MV-4-11 (cell line): Measurements from ENCODE around the gene UQCC2.

Source experiments
- DNase-seq: peaks from one replicate; lab custom pipeline; 2025; lab: John Stamatoyannopoulos, UW

Gene UQCC2

DNA sequence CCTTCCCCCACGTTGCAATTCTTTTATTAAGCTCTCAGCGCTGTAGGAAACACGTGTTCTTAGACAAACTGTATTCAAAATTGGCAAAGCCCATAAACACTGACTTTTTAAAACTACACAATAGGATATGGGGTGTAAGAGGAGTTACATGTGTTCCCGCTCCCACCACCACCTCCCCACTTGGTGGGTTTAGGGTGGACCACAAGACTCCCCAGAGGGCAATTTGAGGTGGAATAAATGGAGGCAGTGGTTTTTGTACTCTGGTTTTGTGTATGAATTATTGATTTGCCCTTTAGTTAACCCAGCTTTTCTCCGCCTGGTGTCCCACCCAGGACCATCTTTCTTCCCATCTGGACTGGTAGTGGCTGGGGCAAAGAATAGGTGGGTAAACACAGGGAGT is 3.7 kb downstream of the UQCC2 start:
- DNase-seq, result no peak

DNA sequence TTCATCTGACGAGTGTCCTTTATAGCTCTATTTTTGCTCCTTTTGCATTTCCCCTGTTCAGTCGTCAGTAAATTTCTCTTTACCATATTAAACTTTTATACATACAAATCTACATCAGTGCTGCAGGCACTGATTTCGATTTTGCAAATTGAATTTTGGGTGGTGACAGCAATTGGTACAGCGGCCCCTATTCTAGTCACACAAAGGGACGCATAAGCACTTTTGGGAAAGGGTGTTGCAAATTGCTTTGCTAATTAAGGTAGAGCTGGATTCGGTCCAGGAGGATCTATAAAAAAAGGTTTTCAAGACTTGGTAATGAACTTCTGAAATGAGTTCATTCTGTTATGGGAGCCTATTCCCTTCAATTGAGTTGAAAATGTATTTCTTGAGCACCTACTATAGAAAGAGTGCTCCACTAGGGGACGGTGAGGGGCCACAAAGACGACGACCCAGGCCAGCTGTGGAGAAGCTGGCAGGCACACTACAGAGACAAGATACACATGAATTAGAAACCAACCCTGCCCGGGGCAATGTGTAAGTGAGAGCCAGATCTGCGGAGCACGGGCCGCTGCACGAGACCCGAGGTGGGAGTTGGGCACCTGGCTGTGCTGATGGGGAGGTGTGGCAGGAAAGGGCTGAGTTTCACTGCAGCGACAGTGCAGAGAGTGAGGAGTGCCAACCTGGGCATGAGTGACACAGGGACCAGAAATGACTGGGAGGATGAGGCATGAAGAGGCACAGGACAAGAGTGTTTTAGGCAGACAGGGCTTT is 5.4 kb downstream of the UQCC2 start:
- DNase-seq, result no peak

DNA sequence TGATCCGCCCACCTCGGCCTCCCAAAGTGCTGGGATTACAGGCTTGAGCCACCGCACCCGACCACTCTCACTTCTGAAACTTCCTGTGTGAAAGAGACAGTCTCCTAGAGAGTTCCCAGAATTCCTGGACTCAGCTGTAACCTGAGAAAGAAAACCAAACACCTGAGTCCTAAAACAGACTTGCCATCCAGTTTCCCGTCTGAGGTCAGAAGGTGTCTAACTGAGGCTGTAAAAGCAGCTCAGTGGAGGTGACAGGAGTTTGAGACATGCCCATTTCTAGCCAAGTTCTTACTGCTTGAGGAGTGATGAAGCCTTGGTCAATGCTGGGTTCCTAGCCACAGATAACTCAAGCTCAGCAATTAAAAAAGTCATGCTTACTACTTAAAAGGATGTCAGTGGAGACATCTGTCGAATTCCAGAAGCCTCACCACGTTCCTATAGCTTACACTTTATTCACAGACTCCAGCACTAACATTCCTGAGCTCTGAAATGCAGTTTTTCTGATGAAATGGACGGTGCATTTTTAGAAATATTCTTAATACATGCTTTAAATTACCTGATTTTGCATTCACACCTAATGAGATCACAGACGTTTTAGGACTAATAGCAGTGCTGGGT is 6.1 kb downstream of the UQCC2 start:
- no peak for DNase-seq

DNA sequence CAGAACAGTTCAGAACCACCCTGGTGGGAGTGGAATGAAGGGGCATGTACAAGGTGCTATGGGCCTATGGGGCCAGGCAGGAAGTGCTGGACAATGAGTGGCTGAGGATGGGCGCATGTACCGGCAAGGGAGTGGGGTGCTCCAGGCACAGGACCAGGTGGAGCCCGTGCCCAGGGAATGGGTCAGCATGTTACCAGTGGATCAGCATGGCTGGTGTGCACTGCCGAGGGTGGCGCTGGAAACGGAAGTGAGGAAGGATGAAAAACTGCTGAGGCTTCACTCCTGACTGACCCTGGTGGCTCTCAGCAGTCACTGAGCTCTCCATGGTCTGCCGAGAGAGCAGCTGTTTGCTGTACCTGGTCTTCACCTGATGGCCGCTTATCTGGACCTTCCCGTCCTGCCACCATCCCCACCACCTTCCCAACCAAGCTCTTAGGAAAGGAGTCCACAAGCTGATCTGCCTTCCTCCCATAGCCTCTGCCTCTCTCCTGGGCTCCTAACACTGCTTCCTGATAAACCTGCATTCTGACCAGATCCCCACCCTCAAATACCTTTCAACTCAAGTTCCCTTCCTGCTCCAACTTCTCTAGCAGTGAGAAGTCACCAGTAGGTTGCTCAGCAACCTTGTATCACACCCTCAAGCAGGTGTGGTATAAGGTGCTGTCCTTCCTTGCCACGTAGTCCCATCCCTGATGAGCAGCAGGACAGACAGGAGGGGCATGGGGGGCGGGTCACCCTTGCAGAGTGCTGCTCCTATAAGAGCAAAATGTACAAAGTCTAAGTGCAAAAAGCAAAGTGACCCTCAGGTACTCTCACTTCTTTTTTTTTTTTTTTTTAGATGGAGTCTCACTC is 7.1 kb downstream of the UQCC2 start:
- peak; percentile 42 for DNase-seq

DNA sequence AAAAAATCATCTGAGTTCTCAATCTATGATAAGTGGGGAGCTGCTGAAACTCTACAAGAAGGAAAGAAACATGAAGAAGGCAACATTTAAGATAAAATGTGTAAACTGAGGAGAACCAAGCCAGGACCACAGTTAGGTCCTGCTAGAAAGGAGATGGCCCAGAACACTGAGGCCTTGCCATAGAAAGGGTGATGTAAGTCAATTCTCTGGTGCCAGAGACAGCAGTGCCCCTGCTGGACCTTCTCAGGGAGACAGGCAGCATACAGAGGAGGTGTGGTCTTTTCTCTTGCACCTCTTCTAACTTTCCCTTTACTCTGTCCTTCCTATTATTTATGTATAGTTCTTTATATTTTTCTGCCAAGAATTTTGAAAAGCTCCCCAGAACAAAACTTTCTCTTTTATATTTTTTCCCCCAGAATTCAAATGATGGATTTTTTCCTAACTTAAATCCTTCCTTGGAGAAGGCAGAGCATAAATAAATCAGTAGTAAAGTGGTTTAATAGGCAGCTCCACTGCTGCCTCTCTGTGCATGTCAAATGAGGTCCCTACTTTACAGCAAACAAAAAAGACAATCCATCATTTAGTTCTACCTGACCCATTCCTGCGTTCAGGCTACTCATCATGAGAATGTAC is 9.0 kb downstream of the UQCC2 start:
- peak; percentile 54 for DNase-seq

DNA sequence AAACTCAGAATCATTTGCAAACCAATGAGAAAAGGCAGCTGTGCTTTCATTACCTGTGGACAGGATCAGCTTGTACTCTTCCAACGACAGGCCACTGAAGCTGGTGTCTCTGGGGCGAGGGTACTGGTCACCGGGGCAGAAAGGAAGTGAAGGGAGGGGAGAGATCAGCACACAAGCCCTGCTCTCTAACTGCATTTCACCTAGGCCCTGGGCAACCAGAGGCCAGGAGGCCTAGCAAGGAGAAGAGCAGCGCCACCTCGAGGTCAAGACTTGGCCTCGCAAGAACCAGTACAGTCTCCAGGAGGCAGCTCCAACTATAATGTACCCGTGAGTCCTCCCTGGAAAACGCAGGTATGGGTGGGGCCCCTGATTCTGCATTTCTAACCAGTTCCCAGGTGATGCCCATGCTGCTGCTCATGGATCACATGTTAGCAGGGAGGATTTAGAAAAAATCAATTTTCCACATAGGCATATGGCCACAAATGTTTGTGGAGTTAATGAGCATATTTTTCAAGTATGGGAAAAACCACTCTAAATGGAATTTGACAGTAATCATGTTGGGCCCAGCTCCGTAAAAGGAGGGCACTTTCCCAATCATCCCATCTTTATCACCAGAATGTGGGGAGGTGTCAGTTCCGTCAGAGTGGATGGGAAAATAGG is 11.0 kb downstream of the UQCC2 start:
- peak; percentile 35 for DNase-seq

DNA sequence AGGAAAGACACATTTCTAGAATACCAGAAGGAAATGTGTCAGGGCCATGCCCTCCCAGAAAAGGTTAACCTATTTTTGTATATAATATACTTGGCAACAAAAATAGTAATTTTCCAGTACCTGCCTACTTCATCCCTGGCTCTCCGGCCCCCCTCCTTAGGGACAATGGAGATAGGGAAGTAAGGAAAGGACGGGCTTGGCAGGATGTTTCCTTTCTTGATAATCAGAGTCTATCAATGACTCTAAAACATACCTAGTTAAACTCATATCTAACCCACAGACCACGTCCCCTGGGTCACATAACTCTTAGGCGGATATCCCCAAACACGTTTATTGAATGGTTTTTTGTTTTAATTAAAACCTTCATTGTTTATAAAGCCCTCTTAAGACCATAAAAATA is 11.8 kb downstream of the UQCC2 start:
- DNase-seq, result no peak

DNA sequence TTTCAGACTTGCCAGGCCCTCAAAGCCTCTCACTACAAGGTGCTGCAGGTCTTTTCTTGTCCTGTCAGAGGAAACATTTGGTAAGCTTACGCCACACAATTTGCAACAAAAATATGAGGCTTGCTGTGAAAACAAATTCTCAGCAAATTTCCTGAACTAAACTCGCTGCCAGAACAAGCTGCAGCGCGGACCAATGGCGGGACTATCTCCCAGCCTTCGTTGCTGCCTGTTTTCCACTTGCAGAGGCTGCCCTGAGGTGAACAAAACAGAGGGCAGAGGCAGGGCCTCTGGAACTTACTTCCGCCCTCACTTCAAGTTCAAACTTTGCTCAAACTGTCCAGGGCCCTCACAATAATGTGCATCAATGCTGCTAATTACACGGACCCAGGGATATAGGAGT is 12.4 kb downstream of the UQCC2 start:
- no peak for DNase-seq

DNA sequence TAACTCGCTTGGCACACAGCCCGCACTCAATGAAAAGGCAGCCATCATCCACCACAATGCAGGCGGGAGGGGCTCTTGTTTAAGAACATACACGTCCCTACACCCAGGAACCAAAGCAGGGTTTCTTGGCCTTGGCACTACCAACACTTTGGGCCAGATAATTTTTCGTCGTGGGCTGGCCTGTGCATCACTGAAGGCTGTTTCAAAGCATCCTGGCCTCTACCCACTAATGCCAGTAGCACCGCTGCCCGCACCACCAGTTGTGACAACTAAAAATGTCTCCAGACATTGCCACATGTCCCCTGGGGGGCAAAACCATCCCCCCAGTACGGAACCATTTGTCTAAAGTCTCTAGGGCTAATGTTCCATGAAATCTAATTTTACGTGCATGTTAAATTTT is 13.0 kb downstream of the UQCC2 start:
- DNase-seq, result no peak

DNA sequence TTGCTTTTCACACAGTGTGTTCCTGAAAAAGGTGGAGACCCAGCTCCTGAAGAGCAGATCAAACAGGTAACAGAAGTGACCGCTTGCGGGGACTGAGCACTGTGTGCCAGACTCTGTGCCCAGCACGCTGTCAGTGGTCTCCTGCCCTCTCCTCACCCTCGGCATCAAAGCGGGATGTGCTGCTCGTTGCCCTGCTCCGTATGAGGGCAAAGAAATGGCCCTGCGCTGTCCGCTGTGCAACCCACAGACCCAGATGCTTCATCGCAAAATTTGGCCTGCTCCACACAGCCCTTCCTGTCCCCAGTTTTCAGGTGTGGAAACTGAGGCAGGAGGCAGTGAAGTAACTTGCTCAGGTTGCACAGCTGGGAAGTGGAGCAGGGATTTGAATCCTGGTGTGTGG is 13.7 kb downstream of the UQCC2 start:
- DNase-seq, result no peak

DNA sequence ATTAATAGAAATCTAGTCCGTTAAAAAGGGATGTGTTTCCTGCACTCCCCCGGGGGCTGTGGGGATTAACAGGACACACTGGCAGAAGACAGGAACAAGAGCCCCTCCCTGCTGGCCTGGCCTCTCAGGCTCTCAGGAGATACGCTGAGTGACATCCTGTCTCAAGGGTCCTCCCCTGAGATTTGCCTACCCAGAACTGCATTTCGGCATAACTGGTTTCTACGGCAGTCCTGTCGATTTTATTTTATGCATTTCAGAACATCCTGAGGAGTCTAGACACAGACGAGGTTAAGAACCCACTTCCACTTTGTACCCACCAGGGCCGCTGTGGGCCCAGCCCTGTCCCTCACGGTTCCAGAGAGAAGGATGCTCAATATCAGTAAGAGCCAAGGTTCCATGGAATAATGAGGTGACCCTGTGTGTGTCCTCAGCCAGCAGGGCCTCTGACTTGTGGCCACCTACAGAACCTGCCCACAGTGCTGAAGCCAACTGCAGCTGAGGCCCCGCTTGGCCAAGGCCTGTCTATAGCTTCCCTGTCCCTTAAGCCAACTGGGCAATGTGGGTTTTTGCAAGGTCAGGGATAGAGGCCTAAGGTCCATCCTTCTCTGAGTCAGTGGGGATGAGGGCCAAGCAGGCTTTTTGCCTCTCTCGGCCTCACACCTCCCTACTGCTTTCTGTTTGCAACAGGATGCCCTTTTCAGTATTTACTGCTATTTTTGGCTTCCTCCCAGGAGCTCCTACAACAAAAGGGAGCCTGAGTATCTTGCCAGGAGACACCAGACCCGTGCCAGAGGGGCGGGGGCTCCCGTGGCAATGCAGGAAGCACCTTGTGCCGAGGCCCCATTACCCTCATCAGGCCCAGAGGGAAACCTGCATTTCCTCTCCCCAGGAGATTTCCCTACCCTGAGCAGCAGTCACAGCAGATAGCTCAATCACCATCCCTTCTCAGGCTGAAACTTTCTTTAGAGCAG is 14.7 kb downstream of the UQCC2 start:
- no peak for DNase-seq

DNA sequence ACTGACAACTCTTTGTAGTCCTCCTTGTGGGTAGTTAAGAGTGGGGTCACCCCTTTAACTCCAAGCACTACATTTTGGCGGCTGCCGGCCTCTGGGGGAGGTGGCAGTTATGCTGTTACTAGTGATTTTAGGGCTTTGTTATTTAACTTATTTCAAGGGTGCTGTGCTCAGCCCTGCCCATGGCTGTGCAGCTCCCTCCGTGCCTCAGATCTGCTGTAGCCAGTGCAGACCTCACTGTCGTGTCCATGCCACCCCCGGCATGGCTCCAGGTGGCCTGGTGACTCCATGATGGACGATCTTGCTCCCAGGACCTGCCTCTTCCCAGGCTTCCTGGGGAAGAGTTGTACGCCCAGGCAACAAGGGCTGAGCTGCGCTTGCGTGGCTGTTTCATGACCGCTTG is 15.4 kb downstream of the UQCC2 start:
- no peak for DNase-seq

DNA sequence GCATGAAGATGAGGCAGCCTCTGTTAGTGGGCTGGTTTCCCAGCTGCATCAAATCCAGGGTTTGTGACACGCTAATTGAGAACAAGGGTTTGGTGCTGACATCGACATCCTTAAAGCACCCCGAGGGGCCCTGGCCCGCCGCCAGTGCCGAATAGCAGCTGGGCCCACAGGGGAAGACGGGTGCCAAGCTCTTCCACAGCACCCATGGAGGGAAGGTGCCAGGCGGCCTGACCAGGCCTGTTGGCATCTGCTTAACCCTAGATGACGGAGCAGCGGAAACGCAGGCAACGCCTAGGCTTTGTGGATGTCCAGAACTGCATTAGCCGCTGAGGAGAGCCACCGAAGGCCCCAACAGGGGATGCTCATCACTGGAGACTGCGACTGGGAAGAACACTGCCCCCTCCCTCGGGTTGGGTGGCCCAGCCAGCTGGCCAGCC is 16.0 kb downstream of the UQCC2 start:
- DNase-seq, result no peak

DNA sequence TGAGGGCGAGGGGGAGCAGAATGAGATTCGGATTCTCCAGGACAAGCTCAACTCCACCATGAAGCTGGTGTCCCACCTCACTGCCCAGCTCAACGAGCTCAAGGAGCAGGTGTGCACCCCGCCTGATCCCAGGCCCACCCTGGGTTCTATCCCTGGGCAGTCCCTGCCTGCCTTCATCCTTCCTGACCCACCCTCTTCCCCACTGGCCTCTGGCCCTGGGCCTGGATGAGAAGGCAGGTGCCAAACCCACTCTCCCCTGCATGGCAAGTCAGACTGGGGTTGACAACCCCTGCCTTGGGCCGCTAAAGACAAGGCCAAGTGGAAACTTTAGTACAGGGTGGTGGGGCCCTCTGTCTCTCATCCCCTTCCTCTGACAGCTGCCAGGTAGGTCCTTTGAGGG is 16.5 kb downstream of the UQCC2 start:
- no peak for DNase-seq

DNA sequence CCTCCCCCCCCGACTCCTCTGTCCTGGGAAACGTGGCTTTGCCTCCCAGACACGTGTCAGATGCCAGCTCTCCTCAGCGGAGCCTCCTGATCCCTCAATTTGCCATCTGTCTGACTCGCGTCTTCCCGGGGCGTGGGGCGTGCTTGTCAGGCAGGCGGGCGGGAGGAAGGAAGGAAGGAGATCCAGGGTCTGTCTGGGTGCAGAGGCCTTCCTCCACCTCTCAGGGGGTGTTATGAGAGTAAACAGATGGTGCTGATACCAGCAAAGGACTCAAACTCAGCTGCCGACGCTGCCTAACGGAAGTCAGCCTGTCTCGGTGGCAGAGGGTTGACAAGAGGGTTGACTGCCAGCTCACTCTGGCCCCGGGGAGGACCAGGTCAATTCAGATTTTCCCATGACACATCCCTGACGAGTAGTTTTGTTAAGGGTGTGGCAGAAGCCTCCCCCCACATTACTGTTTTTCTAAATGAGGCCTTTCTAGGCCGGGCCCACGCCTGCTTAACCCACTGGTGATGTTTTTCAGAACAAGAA is 17.0 kb downstream of the UQCC2 start:
- DNase-seq, result no peak

DNA sequence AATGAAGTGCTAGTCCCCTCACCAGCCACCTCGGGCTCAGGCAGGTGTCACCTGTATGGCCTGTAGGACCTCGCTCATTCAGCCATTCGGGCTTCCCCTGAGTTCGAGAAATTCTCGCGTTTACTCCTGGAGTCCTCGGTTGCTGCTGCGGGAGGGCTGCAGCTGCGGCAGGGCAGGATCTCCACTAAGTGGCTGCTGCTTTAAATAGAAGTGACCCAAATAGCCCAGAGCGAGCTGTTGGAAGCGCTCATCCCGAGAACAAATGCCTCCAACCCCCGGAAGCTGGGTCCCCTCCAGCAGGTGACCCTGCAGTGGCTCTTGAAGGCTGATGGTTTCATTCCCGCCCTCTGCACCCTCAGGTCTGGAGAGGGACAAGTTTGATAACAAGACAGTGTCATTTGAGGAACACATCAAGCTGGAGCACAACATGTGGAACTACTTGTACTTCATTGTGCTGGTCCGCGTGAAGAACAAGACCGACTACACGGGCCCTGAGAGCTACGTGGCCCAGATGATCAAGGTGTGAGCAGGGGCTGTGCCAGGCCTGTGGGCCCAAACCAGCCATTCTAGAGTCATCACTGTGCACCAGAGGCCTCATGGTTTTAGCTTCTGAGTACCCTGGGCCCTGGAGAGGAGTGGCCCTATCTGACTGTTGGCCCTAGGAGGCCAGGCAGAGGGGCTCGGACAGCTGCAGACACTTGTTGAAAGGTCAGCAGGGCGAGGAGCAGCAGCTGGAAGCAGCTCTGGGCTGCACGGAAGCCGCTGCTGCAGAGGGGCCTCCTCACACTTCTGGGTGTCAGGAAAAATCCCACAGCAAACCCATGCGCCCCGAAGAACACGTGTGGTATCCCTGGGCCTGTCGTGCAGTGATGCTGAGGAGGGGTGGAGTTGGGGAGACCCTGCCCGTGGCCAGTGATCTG is 18.1 kb downstream of the UQCC2 start:
- DNase-seq, result peak; percentile 39

DNA sequence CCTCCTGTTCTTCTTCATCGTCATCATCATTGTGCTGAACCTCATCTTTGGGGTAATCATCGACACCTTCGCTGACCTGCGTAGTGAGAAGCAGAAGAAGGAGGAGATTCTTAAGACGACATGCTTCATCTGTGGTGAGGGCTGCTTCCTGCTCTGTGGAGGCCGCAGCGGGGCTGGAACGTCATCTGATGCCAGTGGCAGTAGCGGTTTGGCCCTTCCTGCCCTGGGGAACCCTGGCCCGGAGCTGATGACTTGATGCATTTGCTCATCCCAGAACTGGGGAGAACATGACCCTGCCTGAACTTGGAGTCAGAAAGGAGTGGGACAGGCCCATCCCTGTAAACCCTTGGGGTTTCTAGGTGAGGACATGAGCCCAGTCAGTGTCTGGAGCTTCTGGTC is 18.7 kb downstream of the UQCC2 start:
- peak; percentile 89 for DNase-seq

DNA sequence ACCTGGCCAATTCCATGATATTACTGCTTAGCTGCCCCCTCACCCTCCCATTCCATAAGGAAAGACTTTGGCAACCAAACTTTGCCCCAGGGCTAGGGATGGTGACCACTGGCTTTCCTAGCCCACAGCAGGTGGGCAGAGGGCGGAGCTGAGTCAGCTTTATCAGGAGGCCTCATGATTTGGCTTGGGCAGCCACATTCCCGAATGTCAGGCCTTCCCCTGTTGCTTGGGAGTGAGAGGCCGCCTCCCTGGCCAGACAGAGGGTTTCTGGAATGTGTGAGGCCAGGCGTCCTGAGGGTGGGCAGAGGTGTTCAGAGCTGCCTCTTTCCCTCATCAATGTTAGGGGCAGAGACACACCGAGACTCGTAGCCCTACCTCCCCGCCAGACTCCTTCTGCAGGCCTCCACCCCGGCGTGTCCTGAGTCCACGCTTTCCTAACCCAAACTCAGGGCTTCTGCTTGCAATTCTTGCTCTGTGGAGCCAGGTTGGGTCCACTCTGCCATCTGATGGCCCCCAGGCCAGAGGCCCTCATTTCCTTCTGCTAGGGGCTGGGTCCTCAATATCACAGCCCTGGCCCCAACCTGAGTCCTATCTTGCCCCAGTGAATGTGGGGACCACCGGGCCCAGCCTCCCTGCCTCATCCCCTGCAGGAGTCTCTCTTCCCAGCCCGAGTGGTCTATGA is 19.3 kb downstream of the UQCC2 start:
- no peak for DNase-seq
